GM18909 (cell line): ENCODE measurements around the gene WDR72.

Experiments
- ATAC-seq: cut with Tn5 transposase; IDR thresholded peaks from one replicate; pipeline ENCODE4 v1.9.1; 2021; ENCODE audit warnings: mild to moderate bottlenecking; ENCODE audit not compliant: unreplicated experiment, poor library complexity

WDR72 gene

DNA sequence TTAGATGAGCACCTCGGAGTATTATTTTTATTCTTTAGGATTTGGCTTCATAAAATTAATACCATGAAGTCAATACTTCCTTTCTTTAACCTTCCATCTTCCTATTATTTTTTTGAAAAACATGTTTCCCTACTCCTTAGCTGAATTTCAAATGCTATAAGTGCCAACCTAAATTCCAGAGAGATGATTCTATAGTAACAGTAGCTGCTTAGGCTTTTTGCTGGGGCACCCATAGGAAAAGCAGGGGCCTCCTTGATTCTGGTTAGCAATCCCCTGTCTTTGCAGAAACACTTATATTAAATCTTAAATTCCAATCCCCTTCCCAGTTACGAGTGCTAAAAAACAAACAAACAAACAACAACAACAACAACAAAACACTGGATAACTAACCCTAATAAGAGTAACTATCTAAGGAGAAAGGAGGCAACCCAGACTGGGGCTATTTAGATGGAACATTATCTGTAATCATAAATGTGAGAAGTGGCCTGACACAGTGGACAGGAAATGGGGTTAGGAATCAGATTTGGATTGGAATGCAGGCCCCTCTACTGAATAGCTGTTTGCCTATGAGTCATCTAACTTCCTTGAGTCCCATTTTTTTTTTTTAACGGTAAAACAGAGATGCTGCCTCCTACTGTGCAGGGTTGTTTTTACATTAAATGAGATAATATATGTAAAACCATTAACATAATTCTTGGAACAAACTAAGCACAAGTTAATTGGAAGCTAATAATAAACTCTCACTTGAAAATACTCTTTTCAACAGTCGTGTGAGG is 148.1 kb downstream of the WDR72 start:
- no peak for ATAC-seq

DNA sequence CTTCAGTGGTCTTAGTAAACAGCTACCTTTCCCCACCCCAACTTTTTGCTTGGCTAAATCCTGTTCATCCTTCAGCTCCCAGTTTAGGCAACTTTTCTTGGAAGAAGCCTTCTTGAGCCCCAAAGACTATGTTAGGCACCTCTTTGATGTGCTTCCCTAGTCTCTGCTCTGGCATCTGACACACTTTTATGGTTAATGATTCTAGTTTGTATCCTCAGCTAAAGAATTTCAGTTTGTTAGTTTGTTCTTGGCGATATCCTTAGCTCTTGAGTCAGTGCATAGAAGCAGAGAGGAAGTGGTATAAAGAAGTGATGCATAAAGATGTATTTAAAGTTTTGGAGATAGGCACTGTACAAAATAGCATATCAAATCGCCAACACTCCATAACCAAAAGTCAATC is 168.4 kb downstream of the WDR72 start:
- ATAC-seq = no peak

DNA sequence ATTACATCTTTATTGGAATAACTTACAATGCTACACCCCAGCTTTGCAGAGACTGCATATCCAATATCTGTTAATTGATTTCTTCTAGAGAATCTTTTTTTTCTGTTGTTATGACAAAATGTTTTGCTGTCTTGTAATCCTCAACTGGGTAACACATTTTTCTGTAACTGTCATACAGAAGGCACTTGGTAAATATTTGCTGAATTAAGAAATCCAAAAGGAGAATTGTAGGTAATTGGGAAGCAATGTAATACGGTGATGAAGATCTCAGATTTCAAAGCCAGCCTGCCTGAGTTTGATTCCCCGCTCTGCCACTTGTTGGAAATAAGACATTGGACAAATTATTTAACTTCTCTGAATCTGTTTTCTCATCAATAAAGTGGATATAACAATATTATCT is 169.1 kb downstream of the WDR72 start:
- ATAC-seq = no peak

DNA sequence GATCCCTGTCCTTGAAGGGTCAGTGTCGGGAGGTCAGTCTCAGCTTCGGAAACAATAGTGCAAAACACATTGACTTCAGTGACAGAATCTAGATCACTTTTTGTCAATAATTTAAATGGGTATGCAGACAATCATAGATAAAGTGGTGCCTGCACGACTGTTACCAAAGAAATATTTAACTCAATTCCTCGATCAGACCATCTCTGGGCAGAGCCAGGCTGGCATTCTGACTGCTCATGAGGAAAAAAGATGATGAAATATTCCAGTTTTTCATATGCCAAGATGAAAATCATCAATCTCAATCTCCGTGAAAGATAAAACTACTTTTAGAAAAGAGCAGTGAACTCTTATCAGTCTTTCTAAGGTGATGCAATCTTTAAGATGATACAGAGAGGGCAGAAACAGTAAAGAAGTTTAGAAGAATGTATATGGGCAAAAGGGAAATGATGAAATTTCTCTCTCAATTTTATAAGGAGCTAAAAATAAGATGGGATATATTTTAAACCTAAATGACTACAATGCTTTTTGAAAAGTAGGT is 169.9 kb downstream of the WDR72 start:
- no peak for ATAC-seq

DNA sequence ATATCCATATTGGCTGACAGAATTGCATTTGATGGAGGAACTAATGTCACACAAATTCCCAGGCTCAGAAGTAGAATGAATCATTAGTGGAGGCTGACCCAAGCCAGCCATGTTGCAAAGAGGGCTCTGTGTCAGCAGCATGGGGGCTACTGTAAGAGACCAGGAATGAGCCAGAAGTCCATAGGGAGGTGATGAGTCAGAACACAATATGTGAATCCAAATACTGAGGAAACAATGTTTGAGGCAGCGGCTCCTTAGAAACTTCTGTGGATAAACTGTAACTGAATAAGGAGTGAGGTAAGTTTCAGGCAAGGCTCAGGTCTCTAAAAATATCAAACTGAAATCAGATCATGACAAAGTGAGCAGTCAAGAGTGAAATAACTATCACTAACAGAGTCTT is 170.7 kb downstream of the WDR72 start:
- no peak for ATAC-seq

DNA sequence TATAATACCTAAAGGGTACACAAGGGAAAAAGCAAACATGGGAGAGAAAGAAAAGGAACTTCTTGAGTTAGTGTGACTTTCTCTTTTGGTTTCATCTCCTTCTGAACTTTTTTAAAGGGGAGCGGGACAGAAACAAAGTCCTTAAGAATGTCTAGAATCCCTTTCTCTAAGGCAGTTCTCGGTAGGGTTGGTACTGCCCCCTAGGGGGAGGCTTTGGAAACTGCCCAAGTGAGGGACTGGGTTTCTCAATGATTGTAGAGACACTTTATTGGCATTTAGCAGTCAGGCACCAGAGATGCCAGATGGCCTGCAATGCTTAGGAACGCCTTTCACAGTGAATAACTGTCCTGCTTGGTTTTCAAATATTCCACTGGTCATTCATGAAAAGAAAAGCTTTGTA is 172.7 kb downstream of the WDR72 start:
- peak; percentile 82 for ATAC-seq

DNA sequence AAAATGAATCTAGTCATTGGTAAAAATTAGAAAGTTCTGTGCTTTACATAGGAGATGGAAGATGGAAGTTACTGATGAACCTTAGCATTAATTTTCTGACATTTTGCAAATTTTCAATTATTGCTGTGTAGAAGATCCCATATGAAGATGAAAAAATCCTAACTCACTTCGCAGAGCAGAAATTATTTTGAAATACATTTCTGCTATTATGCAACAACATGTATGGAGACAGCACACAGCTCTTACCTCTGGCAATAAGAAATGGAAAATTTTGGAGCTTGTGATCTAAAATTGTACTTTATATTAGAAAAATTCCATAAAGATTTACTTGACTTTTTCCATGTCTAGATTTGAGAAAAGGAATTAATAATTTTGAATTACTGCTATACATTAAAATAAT is 177.9 kb downstream of the WDR72 start:
- ATAC-seq = no peak

DNA sequence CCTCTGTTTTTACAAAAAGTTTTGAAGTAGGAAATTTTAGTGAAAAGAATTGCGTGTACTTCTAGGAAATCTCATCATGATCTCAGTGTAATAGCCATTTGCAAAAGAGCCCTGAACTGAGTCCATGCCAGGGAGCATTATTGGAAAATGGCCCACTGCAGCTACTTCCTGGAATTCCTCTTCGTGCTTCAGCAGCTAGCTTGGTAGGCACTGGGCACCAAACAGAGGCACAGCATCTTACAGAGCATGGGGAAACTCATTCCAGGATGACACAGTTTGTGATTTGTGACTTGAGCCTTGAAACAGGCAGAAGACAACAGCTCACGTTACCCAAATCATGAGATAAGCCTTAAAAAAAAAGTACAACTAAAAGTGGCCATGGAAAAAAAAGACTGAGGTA is 179.1 kb downstream of the WDR72 start:
- ATAC-seq = no peak

DNA sequence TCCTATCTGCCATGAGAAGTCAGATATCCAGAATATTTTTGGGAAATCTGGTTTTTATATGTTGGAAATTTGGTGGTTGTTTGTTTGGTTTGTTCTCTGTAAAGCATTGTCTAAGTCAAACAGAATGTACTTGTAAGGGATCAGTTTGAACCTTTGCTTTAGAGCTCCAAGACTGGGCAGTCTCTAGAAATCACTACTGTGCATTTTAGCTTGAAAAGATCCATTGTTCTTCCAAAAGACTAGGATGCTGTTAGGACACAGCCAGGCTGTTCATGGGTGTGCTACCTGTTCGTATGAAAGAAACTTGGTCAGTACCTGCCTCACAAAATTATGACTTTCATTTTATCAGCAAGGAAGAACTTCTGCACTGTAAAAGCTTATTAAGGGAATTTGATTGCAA is 182.6 kb downstream of the WDR72 start:
- ATAC-seq = no peak

DNA sequence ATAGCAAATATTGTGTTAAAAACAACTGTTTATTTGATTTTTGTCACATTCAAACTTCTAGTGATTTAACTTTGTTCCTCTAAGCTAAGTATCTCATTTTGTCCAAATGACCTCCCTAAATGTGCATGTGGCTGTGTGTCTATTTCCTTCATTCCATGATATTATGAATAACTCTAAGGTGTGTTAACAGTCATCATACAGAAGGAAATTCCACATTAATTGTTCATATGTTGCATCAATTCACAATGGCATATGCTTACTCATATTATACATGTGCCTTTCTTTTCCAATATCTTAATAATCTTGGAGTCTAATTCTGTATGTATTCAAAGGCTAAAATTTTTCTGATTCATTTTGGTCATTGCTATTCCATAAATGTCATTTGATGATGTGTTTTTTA is 186.4 kb downstream of the WDR72 start:
- ATAC-seq = no peak

DNA sequence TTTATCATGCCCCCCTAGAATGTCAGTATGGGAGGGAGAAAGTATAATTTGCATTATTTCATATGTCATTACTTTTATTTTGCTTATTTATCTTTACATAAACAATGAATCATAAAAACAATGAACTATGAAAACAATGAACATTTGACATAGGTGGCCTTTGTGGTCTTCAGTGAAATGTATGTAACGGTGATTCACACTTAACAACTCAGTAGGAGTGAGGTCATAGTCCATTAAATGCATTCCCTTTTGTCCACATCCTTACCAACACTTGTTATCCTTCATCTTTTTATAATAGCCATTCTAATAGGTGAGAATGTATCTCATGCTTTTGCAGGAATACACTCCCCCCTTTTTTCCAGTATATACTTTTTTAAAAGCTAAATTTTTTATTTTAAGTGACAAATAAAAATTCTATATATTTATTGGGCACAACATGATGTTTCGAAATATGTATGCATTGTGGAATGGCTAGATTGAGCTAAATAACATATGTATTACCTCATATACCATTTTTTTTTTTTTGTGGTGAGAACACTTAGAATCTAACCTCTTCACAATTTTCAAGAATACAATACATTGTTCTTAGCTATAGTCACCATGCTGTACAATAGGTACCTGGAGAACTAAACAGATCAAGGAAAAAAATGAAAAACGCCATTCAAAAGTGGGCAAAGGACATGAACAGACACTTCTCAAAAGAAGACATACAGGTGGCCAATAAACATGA is 189.5 kb downstream of the WDR72 start:
- ATAC-seq = no peak

DNA sequence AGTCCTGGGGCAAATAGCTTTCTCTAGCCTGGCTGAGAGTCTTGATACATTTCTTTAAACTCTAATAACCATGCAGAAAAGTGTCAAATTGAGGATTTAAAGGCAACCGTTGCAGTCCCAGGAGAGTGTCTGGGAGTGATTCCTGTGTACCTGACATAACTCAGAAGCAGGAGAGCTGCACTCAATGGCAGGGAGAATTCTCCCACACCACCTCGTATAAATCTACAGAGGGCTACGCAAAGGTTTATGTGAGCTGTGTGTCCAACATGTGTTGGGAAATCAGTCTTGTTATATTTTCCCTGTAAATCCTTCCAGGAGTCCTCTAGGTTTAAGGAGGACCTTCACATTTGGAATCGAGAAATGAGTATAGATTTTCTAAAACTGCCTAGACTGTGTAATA is 192.6 kb downstream of the WDR72 start:
- no peak for ATAC-seq

DNA sequence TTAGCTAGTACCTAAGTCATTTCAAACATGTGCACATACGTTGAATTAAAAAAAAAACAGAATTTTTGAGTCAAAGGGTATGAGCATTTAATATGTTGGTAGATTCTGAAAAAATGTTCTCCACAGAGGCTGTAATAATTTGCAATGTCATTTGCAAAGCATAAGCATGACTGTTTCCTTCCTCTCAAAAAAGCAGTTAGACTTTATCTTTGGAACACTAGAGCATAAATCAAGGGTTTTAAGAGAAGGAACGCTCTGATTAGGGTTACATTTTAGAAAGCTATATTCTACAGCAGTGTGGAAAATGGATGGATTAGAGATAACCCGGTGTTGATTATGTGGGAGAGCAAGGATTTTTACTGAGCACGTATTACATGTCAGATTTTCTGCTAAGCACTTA is 193.7 kb downstream of the WDR72 start:
- ATAC-seq = no peak

DNA sequence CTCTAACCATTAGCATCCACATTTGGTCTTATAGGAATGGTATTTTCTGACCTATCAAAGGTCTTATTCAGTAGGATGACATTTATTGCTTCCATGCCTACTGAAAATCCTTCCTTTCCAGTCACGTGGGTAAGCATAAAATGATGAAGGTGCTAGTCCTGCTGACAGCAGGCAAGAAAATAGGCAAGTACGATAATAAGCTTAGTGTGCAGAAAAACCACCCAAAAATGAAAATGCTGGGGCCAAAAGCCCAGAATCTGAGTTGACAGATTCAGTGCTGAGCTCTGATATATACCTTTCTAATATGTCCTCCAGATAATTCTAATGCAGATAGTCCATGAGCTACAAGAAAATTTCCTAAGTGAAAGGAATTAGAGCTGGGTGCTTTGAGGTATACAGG is 194.8 kb downstream of the WDR72 start:
- no peak for ATAC-seq

DNA sequence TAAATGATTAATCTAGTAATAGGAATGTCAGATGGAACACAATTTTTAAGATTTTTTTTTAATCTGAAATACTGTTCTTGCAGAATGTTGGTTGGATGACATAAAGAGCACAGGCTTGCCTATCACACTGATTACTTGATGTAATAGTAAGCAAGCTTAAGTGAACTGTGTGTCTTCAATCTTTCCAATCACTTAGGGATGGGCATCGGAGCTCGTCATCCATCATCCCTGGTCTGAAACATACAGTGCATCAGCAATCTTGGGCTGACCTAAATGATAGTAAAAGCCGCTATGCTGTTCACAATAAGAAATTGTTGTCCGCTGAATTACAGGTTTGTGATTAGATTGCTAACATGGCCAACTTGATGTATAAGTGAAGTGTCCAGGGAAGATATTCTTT is 195.8 kb downstream of the WDR72 start:
- no peak for ATAC-seq

DNA sequence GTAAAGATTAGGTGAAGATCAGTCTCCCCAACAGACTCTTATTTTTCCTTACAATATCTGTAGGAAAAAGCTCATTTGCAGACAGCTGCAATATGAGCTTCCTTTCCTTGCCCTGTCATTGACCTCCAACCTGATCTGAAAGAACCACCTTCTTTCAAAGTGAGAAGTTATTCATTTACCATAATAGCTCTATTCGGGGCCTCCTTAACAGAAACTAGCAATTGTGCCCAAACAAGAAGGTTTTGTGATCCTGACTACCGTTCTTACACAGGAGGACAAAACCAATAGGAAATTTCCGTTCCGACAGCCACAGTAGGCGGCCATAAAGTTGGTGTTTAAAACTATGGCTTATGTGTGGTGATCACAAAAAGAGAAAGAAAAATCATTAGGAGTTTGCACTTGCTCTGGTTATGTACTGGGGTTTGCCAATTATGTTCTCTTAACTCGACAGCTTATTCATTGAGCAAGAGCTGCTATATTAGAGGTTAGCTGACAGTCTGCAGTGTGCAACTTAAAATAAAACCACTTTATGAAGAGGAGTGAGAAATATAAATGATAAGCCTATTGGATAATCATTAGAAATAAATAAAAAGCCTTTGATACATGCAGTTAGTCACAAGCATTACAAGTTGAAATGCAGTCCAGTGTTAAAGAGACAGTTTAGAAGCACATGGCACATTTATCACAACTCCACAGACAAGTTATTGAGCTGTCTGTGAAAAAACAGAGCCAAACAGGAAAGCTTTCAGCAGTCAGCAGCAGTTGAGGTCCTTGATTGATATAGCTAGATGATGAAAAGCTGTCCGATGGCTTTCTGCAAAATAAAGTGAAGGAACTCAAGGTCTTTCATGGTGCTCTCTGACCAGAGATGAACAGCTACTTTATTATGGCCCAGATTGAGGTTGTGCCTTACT is 199.8 kb downstream of the WDR72 start:
- peak; percentile 59 for ATAC-seq

DNA sequence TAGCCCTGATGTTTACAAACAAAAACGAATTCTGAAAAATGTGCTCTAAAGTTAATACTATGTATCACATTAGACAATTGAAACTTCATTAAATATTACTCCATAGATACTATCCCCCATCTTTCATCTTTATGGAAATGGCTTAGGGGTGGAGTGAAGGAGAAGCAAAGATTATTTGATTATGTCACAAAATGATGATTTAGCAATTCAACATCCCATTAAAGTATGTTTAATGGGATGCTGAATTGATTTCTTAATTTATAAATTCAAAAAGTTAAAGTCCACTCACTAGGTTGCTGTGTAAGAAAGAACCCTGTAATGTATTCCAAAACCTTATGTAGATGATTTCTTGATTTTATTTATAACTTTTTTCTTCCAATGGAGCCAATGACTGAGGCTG is 201.1 kb downstream of the WDR72 start:
- no peak for ATAC-seq

DNA sequence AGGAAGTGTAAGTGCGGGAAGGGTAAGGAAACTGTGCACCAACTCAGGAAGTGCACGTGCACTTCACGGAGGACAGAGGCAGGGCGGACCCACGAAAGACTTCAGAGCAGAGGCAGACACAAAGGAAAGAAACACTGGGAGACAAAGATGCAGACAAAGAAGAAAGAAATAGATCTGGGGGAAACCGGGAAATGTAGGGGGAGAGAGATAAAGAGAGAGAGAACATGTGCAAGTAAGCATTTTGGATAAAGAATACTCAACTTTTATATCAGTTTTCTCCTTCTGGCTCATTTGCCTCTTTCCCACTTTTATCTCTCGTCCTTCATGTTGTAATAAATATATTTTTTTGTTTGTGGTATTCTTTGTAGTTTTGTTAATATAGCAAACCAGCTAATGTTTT is 204.2 kb downstream of the WDR72 start:
- no peak for ATAC-seq

DNA sequence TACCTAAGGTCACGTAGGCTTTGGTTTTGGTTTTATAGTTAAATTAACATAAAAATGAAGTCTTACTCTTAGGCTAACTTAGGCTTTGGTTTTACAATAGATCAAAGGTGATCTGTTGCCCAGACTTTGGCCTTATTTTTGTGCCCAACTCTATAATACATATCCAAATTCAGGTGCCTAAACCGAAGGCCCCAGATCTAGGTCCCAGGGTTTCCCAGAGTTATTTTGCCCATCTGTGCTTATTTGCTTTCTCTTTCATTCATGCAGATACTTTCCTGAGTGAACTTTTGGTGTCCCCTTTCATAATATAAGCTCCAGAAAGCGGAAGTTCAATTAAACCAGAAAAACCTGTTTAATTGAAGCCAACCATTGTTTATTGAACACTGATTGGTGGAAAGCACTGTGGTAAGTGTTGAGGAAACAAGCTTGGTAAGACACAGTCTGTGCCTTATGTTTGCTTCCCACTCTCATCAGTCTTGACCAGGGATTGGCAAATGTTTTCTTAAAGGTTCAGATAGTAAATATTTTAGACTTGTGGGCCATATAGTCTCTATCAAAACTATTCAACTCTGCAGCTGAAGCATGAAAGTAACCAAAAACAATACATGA is 209.7 kb downstream of the WDR72 start:
- no peak for ATAC-seq

DNA sequence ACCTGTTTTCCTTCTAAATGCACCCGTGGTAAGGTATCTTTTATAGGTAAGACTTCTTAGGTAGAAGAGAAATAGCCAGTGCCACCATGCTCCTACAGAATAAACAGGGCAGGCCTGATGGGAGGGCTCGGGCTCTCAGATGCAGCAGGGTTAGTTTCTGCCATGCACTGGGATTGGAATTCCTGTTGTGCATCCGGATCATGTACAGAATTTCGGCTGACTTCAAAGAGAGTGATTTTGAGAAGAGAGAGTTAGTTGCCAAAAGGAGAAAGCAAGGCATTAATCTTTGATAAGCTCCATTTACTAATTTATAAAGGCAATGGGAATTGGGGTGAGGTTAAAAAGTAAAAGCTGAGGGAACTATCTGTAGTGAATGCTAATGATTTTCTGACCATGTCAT is 211.2 kb downstream of the WDR72 start:
- no peak for ATAC-seq
